HepG2 (cell line): ENCODE results near the gene KAT2A. TPM values are rescaled to one million over a fixed set of nuclear protein-coding genes. Genes with fewer than 3 reads are reported as not detected.

Experiments
- ARID3A ChIP-seq: IDR thresholded peaks from 2 replicates; pipeline ENCODE4 v1.6.1; 2012; ENCODE audit warnings: low read depth, low read length, improper control_type of control experiment
- CSRNP1 ChIP-seq: sonication (generic); formaldehyde crosslinking; IDR thresholded peaks from 2 replicates; pipeline ENCODE4 v1.8.1; 2023; ENCODE audit warnings: mild to moderate bottlenecking, missing genetic modification reagents
- ELK4 ChIP-seq: sonication (generic); formaldehyde crosslinking; IDR thresholded peaks from 2 replicates; pipeline ENCODE4 v1.9.0; 2021; ENCODE audit warnings: missing genetic modification reagents, borderline replicate concordance
- IKZF5 ChIP-seq: IDR thresholded peaks from 2 replicates; pipeline ENCODE4 v1.6.1; 2018; ENCODE audit warnings: missing genetic modification reagents, mild to moderate bottlenecking, missing compliant biosample characterization
- MAFK ChIP-seq, 2 experiments: IDR thresholded peaks in 1 of 2; conservative IDR thresholded peaks in 1 of 2; 2 replicates each; pipeline ENCODE4 v1.6.1; 2011; ENCODE audit warnings: improper control_type of control experiment in 2 of 2, low read length in 2 of 2
- NCOA2 ChIP-seq: sonication (generic); formaldehyde crosslinking; IDR thresholded peaks from 2 replicates; pipeline ENCODE4 v1.8.0; 2022; ENCODE audit warnings: inconsistent platforms
- NCOA5 ChIP-seq: sonication (generic); formaldehyde crosslinking; IDR thresholded peaks from 2 replicates; pipeline ENCODE4 v1.4.0; 2020; ENCODE audit warnings: missing genetic modification reagents
- NFRKB ChIP-seq: fragments of 450-650 bp; IDR thresholded peaks from 2 replicates; pipeline ENCODE4 v1.6.1; 2017
- PHF21A ChIP-seq: sonication (generic); formaldehyde crosslinking; IDR thresholded peaks from 2 replicates; pipeline ENCODE4 v1.5.0; 2020; ENCODE audit warnings: mild to moderate bottlenecking, missing genetic modification reagents
- SAFB2 ChIP-seq: sonication (generic); formaldehyde crosslinking; IDR thresholded peaks from 2 replicates; pipeline ENCODE4 v1.5.1; 2020; ENCODE audit warnings: missing genetic modification reagents, low read depth, mild to moderate bottlenecking, borderline replicate concordance
- SETDB1 ChIP-seq: sonication (generic); formaldehyde crosslinking; IDR thresholded peaks from 2 replicates; pipeline ENCODE4 v1.5.1; 2020; ENCODE audit warnings: missing genetic modification reagents, mild to moderate bottlenecking, borderline replicate concordance
- SIN3A ChIP-seq: IDR thresholded peaks from 2 replicates; pipeline ENCODE4 v1.6.1; 2011; ENCODE audit warnings: low read depth, mild to moderate bottlenecking, control low read depth, low read length, borderline replicate concordance
- SNAI1 ChIP-seq: sonication (generic); formaldehyde crosslinking; IDR thresholded peaks from 2 replicates; pipeline ENCODE4 v1.5.0; 2020; ENCODE audit warnings: mild to moderate bottlenecking, missing genetic modification reagents, borderline replicate concordance
- TSC22D2 ChIP-seq: sonication (generic); formaldehyde crosslinking; IDR thresholded peaks from 2 replicates; pipeline ENCODE4 v1.5.1; 2020; ENCODE audit warnings: missing genetic modification reagents, mild to moderate bottlenecking, borderline replicate concordance
- YEATS4 ChIP-seq: sonication (generic); formaldehyde crosslinking; IDR thresholded peaks from 2 replicates; pipeline ENCODE4 v1.4.0; 2020; ENCODE audit warnings: missing genetic modification reagents, borderline replicate concordance
- ZBTB20 ChIP-seq: sonication (generic); formaldehyde crosslinking; IDR thresholded peaks from 2 replicates; pipeline ENCODE4 v1.8.1; 2023; ENCODE audit warnings: missing genetic modification reagents, low read depth, mild to moderate bottlenecking, borderline replicate concordance
- ZFP1 ChIP-seq: IDR thresholded peaks from 2 replicates; pipeline ENCODE4 v1.6.1; 2016
- ZNF510 ChIP-seq: sonication (generic); formaldehyde crosslinking; IDR thresholded peaks from 2 replicates; pipeline ENCODE4 v1.4.0; 2020; ENCODE audit warnings: low read depth, mild to moderate bottlenecking, missing genetic modification reagents
- ZNF512B ChIP-seq: sonication (generic); formaldehyde crosslinking; IDR thresholded peaks from 2 replicates; pipeline ENCODE4 v1.5.1; 2020; ENCODE audit warnings: missing genetic modification reagents, mild to moderate bottlenecking, borderline replicate concordance
- ZNF547 ChIP-seq: sonication (generic); formaldehyde crosslinking; IDR thresholded peaks from 2 replicates; pipeline ENCODE4 v1.5.1; 2020; ENCODE audit warnings: mild to moderate bottlenecking, missing genetic modification reagents
- ZSCAN31 ChIP-seq: sonication (generic); formaldehyde crosslinking; IDR thresholded peaks from 2 replicates; pipeline ENCODE4 v1.5.0; 2020; ENCODE audit warnings: low read depth, mild to moderate bottlenecking, missing genetic modification reagents
- polyA plus RNA-seq, 8 experiments: library from polyadenylated mRNA; depleted of rRNA in 3 of 8; stranded (reverse) in 7 of 8; unstranded in 1 of 8; fragments of >200 nt; fragmentation: Illumina TruSeq in 4 of 8; extraction: Trizol in 4 of 8; gene quantifications; 2 replicates each; pipeline versions ENCODE4 v1.2.1 to v1.2.3, GENCODE V29; 2011 to 2016; ENCODE audit warnings: low read depth in 4 of 8, missing spikeins in 1 of 8, mixed read lengths in 1 of 8; ENCODE audit not compliant: insufficient read depth in 1 of 8
- total RNA-seq, 5 experiments: library from RNA; depleted of rRNA; stranded (reverse); fragments of >200 nt; fragmentation: Illumina TruSeq; extraction: Trizol; gene quantifications; 2 replicates each; pipeline ENCODE4 v1.2.3, GENCODE V29; 2016; ENCODE audit warnings: low read depth in 1 of 5

KAT2A gene
- total and polyA plus RNA-seq, 2 of the 13 experiments (the other 11 are each of a cell fraction or from before 2014, with no cell fraction given), result 29.1 to 90.4 TPM

GRCh38 chr17:42153919-42154742 lies 33.0 kb upstream of the KAT2A start (continued):
- TF ChIP-seq ARID3A, result no peak
- no peak for TF ChIP-seq ZBTB20 (CRISPR knock-in tag)
- TF ChIP-seq SIN3A, result no peak
- TF ChIP-seq ELK4 (CRISPR knock-in tag), result no peak
- TF ChIP-seq SETDB1, result no peak
- TF ChIP-seq NCOA5 (CRISPR knock-in tag), result no peak
- TF ChIP-seq TSC22D2 (CRISPR knock-in tag), result no peak
- TF ChIP-seq IKZF5 (CRISPR knock-in tag), result no peak
- no peak for TF ChIP-seq SAFB2
- peak; percentile 53 to 59 for TF ChIP-seq MAFK (conservative IDR thresholded peaks at IDR 0.05 in 1 of 2, IDR thresholded peaks at IDR 0.05 in 1 of 2; ENCODE audit: low read length in 2 of 2)
- no peak for TF ChIP-seq SNAI1 (CRISPR knock-in tag)
- TF ChIP-seq YEATS4 (CRISPR knock-in tag), result no peak
- TF ChIP-seq ZSCAN31 (CRISPR knock-in tag), result no peak
- no peak for TF ChIP-seq PHF21A
- TF ChIP-seq NCOA2, result no peak
- TF ChIP-seq NFRKB, result no peak
- no peak for TF ChIP-seq CSRNP1 (CRISPR knock-in tag)
- no peak for TF ChIP-seq ZNF510 (CRISPR knock-in tag)
- TF ChIP-seq ZNF512B (CRISPR knock-in tag), result no peak
- no peak for TF ChIP-seq ZNF547 (CRISPR knock-in tag)
- TF ChIP-seq ZFP1, result no peak; the same call in 1 of the 2 replicates
